GM08714 (cell line): Measurements from ENCODE around the gene NOTCH3.

Source experiments
- H3K4me3 ChIP-seq: fragments of 200-500 bp; sonication (Bioruptor generic); 2 replicates; pipeline ENCODE4 v1.5.1; 2014; ENCODE audit warnings: mild to moderate bottlenecking, low read length, inconsistent platforms
- ZNF274 ChIP-seq: IDR thresholded peaks from 2 replicates; pipeline ENCODE4 v1.6.1; 2012; ENCODE audit warnings: mild to moderate bottlenecking, low read depth, low read length

The NOTCH3 gene

DNA sequence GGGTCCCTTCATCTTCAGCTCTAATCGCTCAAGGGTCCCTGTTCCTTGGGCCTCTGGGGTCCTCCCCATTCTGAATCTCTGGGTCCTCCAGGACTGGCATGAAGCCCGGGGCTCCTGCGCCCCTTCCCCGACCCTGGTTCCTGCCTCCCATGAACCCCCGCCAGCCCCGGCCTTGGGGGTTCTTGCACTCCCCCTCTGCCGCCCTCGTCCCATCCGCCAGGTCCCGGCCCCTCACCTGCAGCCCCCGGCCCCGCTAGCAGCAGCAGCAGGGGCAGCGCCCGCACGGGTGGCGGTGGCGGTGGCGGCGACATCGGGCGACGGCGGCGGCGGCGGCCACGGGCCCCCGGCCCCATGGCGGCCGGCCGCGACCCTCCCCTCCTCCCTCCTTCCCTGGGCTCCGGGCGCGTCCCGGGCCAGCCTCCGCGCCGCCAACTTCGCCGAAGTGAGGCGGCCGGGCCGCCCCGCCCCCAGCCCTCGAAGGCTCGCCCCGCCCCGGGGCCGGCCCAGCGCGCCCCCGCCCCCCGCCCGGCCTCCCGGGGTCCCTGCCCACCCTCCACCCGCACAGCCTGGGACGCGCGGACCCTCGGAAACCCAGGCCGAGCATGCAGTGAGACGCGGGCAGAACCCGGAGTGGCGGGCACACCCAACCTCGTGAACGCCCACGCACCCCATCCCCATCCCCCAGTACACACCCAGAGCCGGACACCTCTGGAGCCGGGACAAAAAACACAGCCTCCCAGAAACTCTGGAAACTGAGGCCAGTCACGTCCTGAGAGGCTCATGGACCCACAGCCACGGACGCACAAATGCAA is at the start of gene NOTCH3:
Gene NOTCH3 (minus strand): TSS at position 443 of the 812 bp plus-strand sequence. CDS start 90 bp downstream, at position 353.
- TF ChIP-seq ZNF274: no peak
- H3K4me3 ChIP-seq: no peak within 1 kb of the TSS; the same call in 1 of the 2 replicates

GRCh38 chr19:15250640-15250993 is 49.8 kb upstream of the NOTCH3 start:
- H3K4me3 ChIP-seq: no peak overlapping the region
- no peak for TF ChIP-seq ZNF274

- H3K4me3 ChIP-seq: no peak overlapping the region
Measured at GRCh38 chr19:15249972-15250639, 49.3 kb upstream of the NOTCH3 start.

DNA sequence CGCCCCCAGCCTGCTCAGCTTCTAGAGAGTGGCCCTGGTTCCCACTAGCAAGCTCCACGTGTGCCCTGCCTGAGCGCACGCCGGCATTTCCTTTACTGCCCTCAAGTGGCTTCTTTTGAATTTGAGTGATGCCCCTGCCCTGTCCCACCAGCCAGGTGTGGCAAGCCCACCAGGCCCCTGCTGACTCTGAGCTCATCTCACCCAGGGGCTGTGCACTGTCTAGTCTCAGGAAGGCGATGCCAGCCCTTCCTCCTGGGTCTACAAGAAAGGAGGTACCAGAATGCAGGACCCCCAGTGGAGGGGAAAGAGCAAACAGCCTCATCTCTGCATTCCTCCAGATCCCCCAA is 48.7 kb upstream of the NOTCH3 start:
- no peak for TF ChIP-seq ZNF274
- H3K4me3 ChIP-seq: no peak overlapping the region

More at GRCh38 chr19:15249972-15250639, 49.3 kb upstream of the NOTCH3 start:
- no peak for TF ChIP-seq ZNF274

- no peak for TF ChIP-seq ZNF274
- H3K4me3 ChIP-seq: no peak overlapping the region
Measured at GRCh38 chr19:15248648-15249527, 48.1 kb upstream of the NOTCH3 start.

DNA sequence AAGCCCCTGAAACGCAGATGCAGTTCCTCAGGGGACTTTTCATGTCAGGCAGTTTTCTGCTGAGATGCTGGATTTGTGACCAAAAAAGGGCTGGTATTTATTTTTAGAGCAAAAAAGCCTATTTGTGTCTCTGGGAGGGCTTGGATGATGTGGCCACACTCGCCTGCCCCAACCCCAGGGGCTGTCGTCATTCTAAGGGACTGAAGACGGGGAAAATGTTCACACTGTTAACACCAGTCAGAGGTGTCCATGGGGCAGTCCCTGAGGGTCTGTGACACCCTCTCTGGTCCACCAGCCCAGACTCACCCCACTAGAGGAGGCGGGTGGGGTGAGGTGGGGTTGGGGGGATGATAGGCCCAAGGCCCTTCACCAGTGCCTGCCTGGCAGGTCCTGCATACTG is 47.3 kb upstream of the NOTCH3 start:
- no peak for TF ChIP-seq ZNF274
- H3K4me3 ChIP-seq: no peak overlapping the region

- no peak for TF ChIP-seq ZNF274
Measured at GRCh38 chr19:15247107-15248014, 46.6 kb upstream of the NOTCH3 start.

GRCh38 chr19:15246198-15246481 is 45.3 kb upstream of the NOTCH3 start:
- TF ChIP-seq ZNF274: no peak
- H3K4me3 ChIP-seq: no peak overlapping the region

More at GRCh38 chr19:15247107-15248014, 46.6 kb upstream of the NOTCH3 start:
- H3K4me3 ChIP-seq: no peak overlapping the region

DNA sequence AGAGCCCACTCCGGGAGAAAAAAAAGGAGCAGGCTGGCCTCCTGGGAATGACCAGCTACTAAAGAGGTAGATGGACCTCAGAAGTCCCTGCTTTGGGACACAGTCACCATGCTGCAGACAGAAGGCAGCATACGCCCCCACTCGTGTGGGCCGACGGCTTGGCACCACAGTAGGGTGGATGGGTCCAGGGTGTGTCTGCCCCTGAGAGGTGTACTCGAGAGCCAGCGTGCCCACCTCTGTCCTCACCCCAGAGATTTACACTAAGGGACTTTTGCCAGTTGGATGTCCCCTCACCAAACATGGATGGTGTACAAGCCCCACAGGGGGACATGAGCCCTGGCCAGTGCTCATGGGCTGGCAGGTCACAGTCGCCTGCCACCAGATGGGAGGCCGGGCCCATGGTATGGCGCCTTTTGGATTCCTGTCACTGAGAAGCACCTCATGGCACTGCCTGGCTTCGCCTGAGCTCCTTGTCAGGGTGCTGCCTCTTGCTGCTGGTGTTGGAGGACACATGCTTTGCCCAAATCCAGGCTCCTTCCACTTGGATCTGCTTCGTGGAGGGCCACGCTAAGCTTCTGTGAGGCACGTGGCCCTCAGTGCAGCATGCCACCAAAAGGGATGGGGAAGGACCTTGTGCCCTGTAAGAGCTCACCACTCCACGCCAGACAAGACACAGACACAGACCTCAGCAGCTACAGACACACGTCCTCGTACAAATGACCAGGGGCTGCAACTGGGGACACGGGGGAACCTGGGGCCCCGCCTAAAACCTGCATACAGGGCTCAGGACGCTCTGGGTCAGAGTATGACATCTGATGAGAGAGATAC is 44.8 kb upstream of the NOTCH3 start:
- TF ChIP-seq ZNF274: no peak
- no peak overlapping the region for H3K4me3 ChIP-seq

- TF ChIP-seq ZNF274: no peak
- no peak overlapping the region for H3K4me3 ChIP-seq
Measured at GRCh38 chr19:15244808-15245207, 44.0 kb upstream of the NOTCH3 start.

GRCh38 chr19:15244106-15244803 is 43.5 kb upstream of the NOTCH3 start:
- TF ChIP-seq ZNF274: no peak
- H3K4me3 ChIP-seq: no peak overlapping the region

GRCh38 chr19:15243236-15243957 is 42.6 kb upstream of the NOTCH3 start:
- no peak for TF ChIP-seq ZNF274
- no peak overlapping the region for H3K4me3 ChIP-seq
